Kidney epithelial cell (primary cell): ENCODE measurements around the gene IFITM5. TPM values are rescaled to one million over a fixed set of nuclear protein-coding genes. Genes with fewer than 3 reads are reported as not detected.
"Not testable (repeated sequence)": the region's sequence is repeated elsewhere in the genome, so short reads cannot be mapped to it uniquely, and the experiment has no call there.

ENCODE experiments used
- DNase-seq: peaks from one replicate; pipeline ENCODE4 v3.0.0-alpha.2; 2010; ENCODE audit warnings: low read depth
- H3K27me3 ChIP-seq: 2 replicates; pipeline ENCODE4 v1.6.0; 2011; ENCODE audit warnings: low read length; ENCODE audit not compliant: control insufficient read depth, insufficient read depth
- H3K36me3 ChIP-seq: 2 replicates; pipeline ENCODE4 v1.5.1; 2011; ENCODE audit warnings: low read length; ENCODE audit not compliant: control insufficient read depth, insufficient read depth
- H3K4me3 ChIP-seq: 2 replicates; pipeline ENCODE4 v1.5.1; 2011; ENCODE audit warnings: low read depth, mild to moderate bottlenecking, control low read depth, low read length
- total RNA-seq: library from RNA; depleted of rRNA; stranded (reverse); fragments of >200 nt; gene quantifications from 2 replicates; pipeline ENCODE4 v1.2.3, GENCODE V29; 2015
- TF ChIP-seq, protein P1 (sequence below): IDR thresholded peaks from 2 replicates; pipeline ENCODE4 v1.5.1; 2011; ENCODE audit warnings: mild to moderate bottlenecking, moderate library complexity, low read length, control low read depth, inconsistent platforms; ENCODE audit not compliant: insufficient read depth, poor library complexity, severe bottlenecking

IFITM5 gene
- total RNA-seq, 1 donor from 2014 or later = not detected

DNA sequence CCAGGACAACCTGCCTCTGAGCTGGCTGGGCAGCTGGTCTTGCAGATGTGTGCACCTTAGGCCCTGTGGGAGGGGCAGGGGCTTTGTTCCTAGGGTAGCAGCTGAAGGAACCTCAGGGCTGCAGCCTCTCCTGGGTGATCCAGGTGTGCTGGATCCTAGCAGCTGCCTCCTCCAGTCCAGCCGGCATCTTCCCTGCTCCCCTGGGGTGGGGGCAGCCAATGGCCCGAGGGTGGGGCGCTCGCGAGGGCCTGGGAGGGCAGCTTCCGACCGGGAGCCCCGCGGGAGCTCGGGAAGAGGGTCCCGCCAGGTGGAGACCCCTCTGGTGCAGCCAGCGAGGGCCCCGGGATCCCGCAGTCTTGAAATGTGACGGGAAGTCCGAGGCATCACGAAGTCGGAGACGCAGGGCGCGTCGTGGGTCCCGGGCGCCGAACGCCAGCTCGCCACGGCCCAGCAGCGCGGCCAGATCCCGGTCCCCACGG is 16.2 kb upstream of the IFITM5 start:
- peaks cover 2% of the 10 kb centered on the region for H3K36me3 ChIP-seq
- peak overlapping the region; percentile 29 for H3K4me3 ChIP-seq
- TF ChIP-seq, protein P1, sequence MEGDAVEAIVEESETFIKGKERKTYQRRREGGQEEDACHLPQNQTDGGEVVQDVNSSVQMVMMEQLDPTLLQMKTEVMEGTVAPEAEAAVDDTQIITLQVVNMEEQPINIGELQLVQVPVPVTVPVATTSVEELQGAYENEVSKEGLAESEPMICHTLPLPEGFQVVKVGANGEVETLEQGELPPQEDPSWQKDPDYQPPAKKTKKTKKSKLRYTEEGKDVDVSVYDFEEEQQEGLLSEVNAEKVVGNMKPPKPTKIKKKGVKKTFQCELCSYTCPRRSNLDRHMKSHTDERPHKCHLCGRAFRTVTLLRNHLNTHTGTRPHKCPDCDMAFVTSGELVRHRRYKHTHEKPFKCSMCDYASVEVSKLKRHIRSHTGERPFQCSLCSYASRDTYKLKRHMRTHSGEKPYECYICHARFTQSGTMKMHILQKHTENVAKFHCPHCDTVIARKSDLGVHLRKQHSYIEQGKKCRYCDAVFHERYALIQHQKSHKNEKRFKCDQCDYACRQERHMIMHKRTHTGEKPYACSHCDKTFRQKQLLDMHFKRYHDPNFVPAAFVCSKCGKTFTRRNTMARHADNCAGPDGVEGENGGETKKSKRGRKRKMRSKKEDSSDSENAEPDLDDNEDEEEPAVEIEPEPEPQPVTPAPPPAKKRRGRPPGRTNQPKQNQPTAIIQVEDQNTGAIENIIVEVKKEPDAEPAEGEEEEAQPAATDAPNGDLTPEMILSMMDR = no peak
- DNase-seq = no peak
- H3K27me3 ChIP-seq = peaks cover 15% of the 10 kb centered on the region

DNA sequence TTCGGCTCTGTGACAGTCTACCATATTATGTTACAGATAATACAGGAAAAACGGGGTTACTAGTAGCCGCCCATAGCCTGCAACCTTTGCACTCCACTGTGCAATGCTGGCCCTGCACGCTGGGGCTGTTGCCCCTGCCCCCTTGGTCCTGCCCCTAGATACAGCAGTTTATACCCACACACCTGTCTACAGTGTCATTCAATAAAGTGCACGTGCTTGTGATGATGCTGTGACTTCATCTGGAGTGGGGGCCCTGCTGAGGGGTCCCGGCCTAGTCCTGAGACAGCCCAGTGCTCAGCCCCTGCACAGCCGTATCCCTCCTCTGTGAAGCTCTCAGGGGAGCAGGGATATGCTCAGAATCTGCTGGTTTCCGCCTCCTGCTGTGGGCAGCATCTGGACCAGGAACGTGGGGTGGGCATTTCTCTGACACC is 15.7 kb upstream of the IFITM5 start:
- Histone ChIP-seq H3K4me3 (peak overlapping the region; percentile 29), H3K36me3 (peaks cover 2% of the 10 kb centered on the region), H3K27me3 (peaks cover 15% of the 10 kb centered on the region)
- TF ChIP-seq, protein P1 = no peak
- DNase-seq = no peak

DNA sequence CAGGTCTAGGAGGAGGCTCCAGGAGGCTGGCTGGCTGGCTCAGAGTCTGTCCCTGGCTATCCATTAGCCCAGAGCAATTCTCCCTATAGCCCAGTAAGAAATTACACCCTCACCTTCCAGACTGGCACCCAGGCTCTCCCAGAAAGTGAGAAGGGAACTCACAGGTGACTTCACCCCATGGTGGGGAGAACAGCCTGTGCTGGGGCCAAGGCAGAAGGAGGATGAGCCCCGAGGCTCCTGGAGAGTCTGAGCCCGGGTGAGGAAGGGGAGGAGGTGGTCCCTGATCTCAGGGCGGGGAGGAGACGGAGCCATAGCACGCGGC is 15.2 kb upstream of the IFITM5 start:
- not testable (repeated sequence) for H3K36me3 ChIP-seq, DNase-seq
- peak overlapping the region; percentile 54 for H3K4me3 ChIP-seq
- H3K27me3 ChIP-seq = peaks cover 15% of the 10 kb centered on the region

DNA sequence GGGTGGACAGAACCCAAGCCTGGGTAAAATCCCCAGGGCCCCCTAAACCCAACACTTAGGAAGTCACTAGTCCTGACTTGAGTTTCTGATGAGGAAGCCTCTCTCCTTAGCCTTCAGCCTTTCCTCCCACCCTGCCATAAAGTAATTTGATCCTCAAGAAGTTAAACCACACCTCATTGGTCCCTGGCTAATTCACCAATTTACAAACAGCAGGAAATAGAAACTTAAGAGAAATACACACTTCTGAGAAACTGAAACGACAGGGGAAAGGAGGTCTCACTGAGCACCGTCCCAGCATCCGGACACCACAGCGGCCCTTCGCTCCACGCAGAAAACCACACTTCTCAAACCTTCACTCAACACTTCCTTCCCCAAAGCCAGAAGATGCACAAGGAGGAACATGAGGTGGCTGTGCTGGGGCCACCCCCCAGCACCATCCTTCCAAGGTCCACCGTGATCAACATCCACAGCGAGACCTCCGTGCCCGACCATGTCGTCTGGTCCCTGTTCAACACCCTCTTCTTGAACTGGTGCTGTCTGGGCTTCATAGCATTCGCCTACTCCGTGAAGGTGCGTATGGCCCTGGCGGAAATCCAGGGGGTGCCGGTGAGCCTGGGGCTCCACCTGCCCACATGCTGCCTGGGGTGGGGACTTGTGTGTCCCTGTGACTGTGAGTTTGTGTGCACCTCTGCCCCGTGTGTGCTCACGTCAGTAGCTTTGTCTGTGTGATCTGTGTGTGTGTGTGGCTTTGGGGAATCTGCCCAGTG is 14.6 kb upstream of the IFITM5 start, which contains the start of gene IFITM1:
IFITM1 (plus strand) TSS at position 254 of the 767 bp plus-strand sequence; CDS start at position 385, 131 bp downstream.
- DNase-seq = peak; percentile 57
- peaks cover 15% of the 10 kb centered on the region for H3K27me3 ChIP-seq
- TF ChIP-seq, protein P1 = no peak
- H3K4me3 ChIP-seq = peak within 1 kb of the TSS; percentile 54
- H3K36me3 ChIP-seq = no peaks in the 10 kb centered on the region

DNA sequence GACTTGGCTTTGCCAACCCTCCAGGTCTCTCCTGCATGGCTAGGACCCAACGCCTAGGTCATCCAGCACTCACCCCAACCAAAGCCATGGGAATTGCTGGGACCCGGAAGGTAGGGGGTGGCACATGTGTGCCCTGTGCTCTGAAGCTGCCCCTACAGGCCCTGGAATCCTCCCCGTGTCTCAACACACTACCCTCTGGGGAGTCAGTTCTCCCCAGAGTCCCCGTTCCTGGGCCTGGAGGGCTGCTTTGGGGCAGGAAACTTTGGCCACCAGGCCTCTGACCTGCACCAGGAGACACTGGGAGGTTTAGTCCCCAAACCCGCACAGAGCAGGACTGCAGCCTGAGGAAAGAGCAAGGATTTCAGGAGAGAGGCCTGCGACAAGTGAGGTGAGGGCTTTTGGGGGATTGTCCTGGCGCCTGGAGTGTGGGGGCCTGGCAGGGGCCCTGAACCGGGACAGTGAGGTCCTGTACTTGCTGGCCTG is 14.0 kb upstream of the IFITM5 start:
- no peak for DNase-seq
- Histone ChIP-seq H3K27me3 (peaks cover 15% of the 10 kb centered on the region), H3K36me3 (no peaks in the 10 kb centered on the region), H3K4me3 (no peak overlapping the region)
- TF ChIP-seq, protein P1 = no peak

DNA sequence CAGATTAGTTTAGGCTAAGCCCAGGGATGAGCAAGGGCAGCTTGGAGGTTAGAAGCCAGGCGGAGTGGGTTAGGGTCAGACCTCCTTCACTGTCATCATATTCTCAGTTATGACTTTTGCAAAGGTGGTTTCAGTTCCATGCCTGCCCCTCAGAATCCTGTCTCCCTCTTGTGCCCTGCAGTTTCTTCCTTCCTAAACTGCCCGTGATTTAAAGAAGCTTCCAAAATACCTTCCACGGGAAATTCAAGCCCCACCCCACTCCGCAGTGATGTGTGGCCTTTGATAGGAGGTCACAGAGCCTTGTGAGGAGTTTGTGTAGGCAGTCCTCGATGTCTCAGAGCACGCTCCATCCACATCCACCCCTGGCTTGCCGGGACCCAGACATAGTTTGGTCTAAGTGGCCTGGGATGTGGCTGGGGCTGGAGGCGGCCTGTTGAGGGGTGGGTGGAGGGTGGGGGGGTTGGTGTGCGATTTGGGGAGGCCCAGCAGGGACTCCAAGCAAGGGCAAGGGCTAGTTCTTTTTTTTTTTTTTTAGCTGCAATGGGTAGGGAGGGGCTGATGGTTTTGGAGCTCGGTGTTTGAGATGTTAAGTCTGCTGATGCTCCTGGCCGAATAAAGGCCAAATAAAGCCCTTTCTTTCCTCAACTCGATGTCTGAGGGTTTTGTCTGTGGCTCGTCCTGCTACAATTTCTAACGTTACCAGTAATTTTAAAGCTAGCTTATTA is 12.9 kb upstream of the IFITM5 start:
- Histone ChIP-seq H3K27me3 (peaks cover 13% of the 10 kb centered on the region), H3K4me3 (no peak overlapping the region), H3K36me3 (no peaks in the 10 kb centered on the region)
- no peak for DNase-seq
- TF ChIP-seq, protein P1 = no peak

DNA sequence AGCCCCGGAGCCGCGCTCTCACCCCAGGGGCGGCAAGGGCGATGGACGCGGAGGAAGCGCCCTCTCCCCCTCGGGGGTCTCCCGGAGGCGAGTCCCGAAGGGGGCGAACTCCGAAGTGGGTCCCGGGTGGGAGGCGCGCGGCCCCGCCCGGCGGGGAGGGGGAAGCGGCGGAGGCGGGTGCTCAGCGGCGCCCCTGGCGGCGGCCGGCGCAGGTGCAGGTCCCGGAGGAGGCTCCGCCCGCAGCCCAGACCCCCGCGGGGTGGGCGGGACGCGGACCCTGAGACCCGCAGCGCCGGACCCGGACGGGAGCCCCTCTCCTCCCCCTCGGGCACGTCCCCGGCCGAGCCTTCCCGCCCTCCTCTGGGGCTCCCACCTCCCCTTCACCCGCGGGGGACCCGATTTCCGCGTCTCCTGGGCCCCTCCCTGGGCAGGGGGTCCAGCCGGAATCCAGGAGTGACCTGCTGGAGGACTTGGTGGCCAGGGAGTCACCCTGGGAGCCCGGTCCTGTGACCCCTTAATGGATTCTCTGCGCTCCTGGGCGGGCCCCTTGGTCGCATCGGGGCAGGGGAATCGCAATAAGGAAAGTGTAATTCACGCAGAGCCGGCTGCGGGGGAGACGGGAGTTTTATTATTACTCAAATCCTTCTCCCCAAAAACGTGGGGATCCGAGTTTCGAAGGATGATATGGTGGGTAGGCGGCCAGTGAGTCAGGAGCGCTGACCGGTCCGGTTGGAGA is 11.9 kb upstream of the IFITM5 start:
- H3K4me3 ChIP-seq = peak overlapping the region; percentile 24
- DNase-seq, H3K36me3 ChIP-seq, H3K27me3 ChIP-seq: not testable (repeated sequence)

DNA sequence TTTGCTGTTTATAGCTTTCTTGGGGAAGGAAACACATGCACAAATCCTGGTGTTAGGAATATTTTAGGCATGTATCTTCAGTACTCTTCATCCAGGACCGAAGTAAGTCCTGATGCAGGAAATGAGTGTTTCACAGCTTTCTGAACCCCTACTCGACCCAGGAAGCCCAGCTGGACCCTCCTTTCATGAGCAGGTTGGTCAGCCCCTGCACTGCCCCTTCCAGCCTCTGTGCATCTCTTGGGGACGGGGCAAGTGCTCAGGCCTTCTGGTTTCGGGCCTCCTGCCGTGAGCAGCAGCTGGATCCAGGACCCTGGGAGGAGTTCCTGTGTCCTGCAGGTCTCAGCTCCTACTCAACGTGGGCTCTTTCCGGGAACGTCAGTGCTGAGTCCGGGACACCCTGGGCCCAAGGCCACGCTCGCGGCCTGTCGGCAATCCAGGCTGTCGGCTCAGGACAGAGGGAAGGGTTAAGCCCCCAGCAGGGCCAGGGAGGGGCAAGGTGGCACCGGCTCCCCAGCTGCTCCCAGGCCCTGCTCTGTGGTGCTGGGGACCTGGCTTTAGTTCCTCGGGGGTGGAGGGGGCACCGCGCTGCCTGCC is 10.8 kb upstream of the IFITM5 start:
- not testable (repeated sequence) for H3K36me3 ChIP-seq, DNase-seq, H3K27me3 ChIP-seq
- H3K4me3 ChIP-seq = peak overlapping the region; percentile 63
